PFSK-1 (cell line): ENCODE data around the gene TNFSF13.

Source experiments
- POLR2AphosphoS5 ChIP-seq: IDR thresholded peaks from 2 replicates; pipeline ENCODE4 v1.6.1; 2012; ENCODE audit warnings: low read depth, mild to moderate bottlenecking, control low read depth, low read length, moderate library complexity
- REST ChIP-seq, 2 experiments: IDR thresholded peaks; 2 replicates each; pipeline versions ENCODE4 v1.6.1 to v1.8.0; 2011 to 2012; ENCODE audit warnings: low read depth in 2 of 2, low read length in 2 of 2, control low read depth in 1 of 2, inconsistent platforms in 1 of 2, mild to moderate bottlenecking in 1 of 2, moderate library complexity in 1 of 2; ENCODE audit not compliant: insufficient read depth in 1 of 2
- SIN3A ChIP-seq: IDR thresholded peaks from 2 replicates; pipeline ENCODE4 v1.6.1; 2012; ENCODE audit warnings: mild to moderate bottlenecking, low read length, moderate library complexity, borderline replicate concordance; ENCODE audit not compliant: insufficient read depth
- TAF1 ChIP-seq: IDR thresholded peaks from 2 replicates; pipeline ENCODE4 v1.6.1; 2012; ENCODE audit warnings: low read length, control low read depth, borderline replicate concordance; ENCODE audit not compliant: insufficient read depth

DNA sequence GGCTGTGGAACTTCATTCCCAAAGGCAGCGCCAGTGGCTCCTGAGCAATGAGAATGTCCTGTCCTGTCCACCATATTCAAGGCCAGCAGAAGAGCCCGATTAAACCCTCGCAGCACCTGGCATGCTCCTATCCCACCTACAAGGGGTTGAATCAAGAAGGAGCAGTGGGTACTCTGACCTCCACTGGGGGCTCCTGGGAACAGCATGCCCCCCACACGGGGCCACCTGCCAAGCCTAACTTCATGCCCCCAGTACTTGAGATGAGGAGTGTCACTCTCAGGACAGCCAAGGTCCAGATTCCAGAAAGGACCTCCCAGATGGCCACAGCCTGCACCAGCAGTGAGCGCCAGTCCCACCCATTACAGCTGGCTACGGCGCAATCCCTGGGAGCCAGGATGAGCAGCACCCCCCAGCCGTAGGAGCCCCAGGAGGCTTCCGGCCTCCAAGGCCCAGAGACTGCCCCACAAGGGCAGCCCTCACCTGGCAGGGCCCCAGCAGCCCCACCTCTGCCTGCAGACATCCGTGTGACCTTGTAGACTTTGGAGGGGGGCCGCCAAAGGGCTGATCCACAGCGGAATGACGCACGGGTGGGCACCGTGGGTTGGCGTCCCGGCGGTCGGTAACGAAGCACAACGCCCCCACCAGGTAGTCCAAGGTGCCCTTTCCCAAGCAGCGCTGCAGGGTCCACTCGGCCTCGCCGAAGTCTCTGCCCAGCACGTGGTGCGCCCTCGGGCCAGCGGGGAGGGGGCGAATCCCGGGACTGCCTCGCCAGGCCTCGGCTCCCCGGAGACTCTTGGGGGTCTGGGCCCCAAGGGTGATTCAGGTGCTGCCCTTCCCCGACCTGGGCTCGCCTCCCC lies 24.1 kb downstream of the TNFSF13 start:
- no peak for TF ChIP-seq TAF1
- TF ChIP-seq POLR2AphosphoS5 = no peak
- TF ChIP-seq SIN3A = no peak
- no peak for TF ChIP-seq REST (IDR thresholded peaks at IDR 0.05; ENCODE audit: insufficient read depth in 1 of 2, low read depth in 2 of 2, low read length in 2 of 2)
